ENCODE data around the gene PTPRE.

Gene PTPRE

DNA sequence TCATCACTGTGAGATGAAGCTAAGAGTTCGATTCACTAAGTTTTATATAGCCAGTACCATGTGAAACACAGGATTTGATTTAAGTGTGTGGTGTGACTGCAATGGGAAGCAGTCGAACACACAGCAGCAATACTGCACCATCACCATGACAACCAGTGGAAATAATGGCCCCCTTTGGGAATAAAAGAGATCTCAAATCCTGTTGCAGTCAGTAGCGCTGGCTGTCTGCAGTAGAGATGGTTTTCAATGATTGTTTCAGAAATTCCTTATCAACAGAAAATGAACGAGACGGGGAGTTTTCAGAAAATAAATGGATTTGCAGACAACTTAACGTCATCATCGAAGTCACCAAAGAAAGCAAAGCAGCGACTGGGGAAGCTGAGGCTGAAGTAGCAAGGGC is 91.0 kb downstream of the PTPRE start:
- Histone ChIP-seq H3K9ac (ENCODE audit: low read length) (no peak overlapping the region), H3K36me3 (ENCODE audit: control insufficient read depth, insufficient read depth, low read length) (no peaks in the 10 kb centered on the region)

DNA sequence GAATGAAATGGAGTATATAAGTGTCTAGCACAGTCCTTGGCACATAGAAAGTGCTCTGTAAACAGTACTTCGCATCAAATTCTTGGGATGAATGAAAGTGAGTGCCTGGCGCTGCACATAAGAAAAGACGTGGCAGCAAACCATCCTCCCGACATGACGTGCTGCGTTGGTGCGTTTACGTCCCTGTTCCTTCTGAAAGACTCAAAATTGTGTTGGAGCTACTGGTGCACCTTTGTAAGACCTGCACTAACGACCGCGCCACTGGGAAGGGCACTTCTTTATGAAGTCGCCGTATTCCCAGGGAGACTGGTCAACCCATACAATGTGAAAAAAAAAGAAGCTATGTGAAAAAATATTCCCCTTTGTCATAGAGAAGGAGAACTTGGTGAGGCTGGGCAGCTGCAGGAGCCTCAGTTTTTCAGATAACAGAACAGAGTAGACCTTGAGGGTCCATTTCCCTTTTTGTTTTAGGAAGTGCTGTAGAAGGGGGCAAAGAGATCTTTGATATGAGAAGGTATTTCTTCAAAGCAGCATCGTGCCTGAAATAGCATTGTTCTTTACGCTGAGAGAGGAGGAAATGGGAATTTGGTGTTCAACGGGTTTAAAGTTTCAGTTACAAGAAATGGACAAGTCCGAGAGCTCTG is 91.7 kb downstream of the PTPRE start:
- Histone ChIP-seq H3K4me1 (ENCODE audit: control insufficient read depth, insufficient read depth, low read length) (no peaks in the 10 kb centered on the region), H3K27me3 (ENCODE audit: control insufficient read depth, insufficient read depth, low read length) (no peaks in the 10 kb centered on the region), H3K9ac (ENCODE audit: low read length) (no peak overlapping the region), H3K4me3 (ENCODE audit: low read length) (no peak overlapping the region), H3K27ac (ENCODE audit: low read depth, low read length) (no peak overlapping the region), H3K36me3 (ENCODE audit: control insufficient read depth, insufficient read depth, low read length) (no peaks in the 10 kb centered on the region)

More for the DNA sequence above, 91.0 kb downstream of the PTPRE start:
- Histone ChIP-seq H3K4me3 (ENCODE audit: low read length) (no peak overlapping the region), H3K27me3 (ENCODE audit: control insufficient read depth, insufficient read depth, low read length) (no peaks in the 10 kb centered on the region), H3K27ac (ENCODE audit: low read depth, low read length) (peak overlapping the region; percentile 42), H3K4me1 (ENCODE audit: control insufficient read depth, insufficient read depth, low read length) (no peaks in the 10 kb centered on the region)

DNA sequence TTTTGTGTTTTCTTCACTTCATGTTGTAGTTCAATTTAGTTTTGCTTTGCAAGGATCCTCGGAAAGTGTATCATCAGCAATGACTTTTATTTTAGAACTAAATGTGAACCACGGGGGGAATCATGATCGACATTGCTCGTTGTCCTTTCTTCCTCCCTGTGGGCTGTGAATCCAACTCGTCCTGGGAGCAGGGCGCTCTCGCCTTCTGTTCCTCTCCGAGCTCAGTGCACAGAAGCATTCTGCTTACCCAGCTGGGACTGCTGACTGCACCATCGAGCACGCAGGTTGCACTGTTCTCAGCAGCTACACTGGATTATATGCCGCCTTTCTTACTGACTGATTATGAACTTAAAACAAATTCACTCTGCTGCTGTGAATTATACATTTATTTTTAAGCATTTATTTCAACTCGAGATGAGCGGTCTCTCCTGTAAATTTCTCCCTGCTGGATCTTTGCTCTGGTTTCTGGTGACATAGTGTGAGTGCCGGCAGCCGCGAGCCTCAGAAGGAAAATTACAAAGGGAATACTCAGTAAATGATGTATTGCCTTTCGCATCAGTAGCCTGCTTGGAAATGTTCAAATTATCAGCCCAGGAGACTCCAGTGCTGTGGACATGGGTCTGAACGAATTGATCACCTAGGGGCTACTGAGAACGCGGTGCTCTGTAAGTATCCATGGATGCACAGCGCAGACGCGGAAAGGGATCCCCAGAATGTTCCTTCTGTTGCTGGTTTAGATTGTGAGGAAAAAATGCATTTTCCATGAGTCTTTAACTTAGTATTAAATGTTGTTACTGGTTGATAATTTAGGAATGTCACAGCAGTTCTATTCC is 92.6 kb downstream of the PTPRE start:
- Histone ChIP-seq H3K4me1 (ENCODE audit: control insufficient read depth, insufficient read depth, low read length) (no peaks in the 10 kb centered on the region), H3K4me3 (ENCODE audit: low read length) (no peak overlapping the region), H3K27ac (ENCODE audit: low read depth, low read length) (no peak overlapping the region), H3K36me3 (ENCODE audit: control insufficient read depth, insufficient read depth, low read length) (no peaks in the 10 kb centered on the region), H3K9ac (ENCODE audit: low read length) (no peak overlapping the region), H3K27me3 (ENCODE audit: control insufficient read depth, insufficient read depth, low read length) (no peaks in the 10 kb centered on the region)

DNA sequence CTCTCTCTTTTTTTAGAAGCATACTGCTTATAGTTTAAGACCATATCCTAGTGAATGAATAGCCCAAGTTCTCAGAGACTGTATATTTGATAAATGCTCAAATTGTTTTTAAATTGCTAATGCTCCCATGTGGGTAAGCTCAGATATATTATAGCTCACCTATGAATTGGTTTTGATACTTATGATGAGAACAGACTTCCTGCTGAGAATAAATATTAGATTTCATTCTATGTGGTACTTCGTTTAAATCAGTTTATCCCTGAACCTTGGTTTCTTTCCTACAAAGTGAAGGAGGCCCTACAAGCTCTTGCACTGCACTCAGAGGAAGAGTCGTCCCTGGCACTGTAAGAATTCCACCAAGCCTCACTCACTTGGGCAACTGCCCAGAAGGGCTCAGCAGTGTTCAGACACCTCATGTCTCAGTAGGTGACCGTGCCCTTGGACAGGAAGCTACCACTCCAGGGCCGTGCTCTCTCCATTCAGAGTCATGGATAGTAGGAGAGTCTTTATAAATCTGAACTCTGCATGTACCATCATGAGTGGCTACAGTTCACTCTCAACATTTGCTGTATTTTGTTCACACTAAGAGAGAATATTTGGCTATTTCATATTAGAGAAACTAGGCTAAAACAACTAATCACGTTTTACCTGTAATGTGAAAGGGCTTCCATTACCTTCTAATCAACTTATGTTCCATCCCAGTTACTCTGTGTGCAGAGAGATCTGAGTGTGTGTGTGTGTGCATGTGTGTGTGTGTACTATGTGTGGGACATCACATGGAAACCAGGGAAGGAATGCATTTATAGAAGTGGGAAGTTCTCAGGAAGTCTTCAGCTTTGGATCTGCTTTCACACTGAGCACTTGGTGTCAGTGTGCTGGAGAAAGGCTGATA is 93.8 kb downstream of the PTPRE start:
- Histone ChIP-seq H3K4me1 (ENCODE audit: control insufficient read depth, insufficient read depth, low read length) (no peaks in the 10 kb centered on the region), H3K36me3 (ENCODE audit: control insufficient read depth, insufficient read depth, low read length) (no peaks in the 10 kb centered on the region), H3K9ac (ENCODE audit: low read length) (no peak overlapping the region), H3K27ac (ENCODE audit: low read depth, low read length) (no peak overlapping the region), H3K4me3 (ENCODE audit: low read length) (no peak overlapping the region), H3K27me3 (ENCODE audit: control insufficient read depth, insufficient read depth, low read length) (no peaks in the 10 kb centered on the region)

DNA sequence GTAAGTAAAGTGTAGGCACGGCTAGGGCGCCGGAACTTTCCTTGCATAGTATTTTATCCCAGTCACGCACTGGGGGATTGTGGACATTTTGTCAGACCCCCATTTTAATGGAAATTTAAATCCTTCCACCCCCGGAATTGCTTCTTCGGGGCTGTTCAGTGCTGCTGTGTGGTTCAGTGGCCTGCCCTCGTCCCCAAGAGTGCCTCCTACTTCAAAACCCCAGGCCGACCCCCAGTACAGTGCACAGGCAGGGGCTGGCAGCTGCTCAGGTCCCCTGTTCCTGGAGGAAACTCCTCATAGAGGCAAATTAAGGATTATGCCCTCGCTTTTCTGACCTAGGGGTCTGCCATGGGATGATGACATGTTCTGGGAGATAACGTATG is 94.5 kb downstream of the PTPRE start:
- no peak overlapping the region for H3K9ac ChIP-seq (ENCODE audit: low read length)
- no peak overlapping the region for H3K27ac ChIP-seq (ENCODE audit: low read depth, low read length)
- H3K27me3 ChIP-seq (ENCODE audit: control insufficient read depth, insufficient read depth, low read length), result no peaks in the 10 kb centered on the region
- H3K4me1 ChIP-seq (ENCODE audit: control insufficient read depth, insufficient read depth, low read length), result no peaks in the 10 kb centered on the region
- no peak overlapping the region for H3K4me3 ChIP-seq (ENCODE audit: low read length)
- H3K36me3 ChIP-seq (ENCODE audit: control insufficient read depth, insufficient read depth, low read length), result no peaks in the 10 kb centered on the region

DNA sequence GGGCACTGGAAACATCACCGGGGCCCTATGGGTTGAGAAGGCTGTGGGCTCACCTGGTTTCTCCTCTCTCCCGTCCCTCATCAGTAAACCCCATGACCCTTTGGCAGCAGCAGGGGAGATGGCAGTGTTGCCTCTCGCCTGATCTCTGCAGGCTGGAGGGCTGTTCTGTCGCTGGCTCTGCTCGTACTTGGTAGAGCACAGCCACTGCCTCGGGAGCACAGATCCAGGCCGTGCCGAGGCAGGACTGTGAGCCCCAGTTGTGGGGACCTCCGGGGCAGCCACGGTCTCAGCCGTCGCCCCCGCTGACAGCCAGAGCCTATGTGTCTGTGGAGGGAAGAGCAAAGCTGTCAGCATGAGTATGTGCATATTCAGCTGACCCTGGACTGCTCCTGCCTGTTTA is 94.9 kb downstream of the PTPRE start:
- no peaks in the 10 kb centered on the region for H3K4me1 ChIP-seq (ENCODE audit: control insufficient read depth, insufficient read depth, low read length)
- H3K27ac ChIP-seq (ENCODE audit: low read depth, low read length), result no peak overlapping the region
- no peaks in the 10 kb centered on the region for H3K27me3 ChIP-seq (ENCODE audit: control insufficient read depth, insufficient read depth, low read length)
- H3K9ac ChIP-seq (ENCODE audit: low read length), result no peak overlapping the region
- no peak overlapping the region for H3K4me3 ChIP-seq (ENCODE audit: low read length)
- no peaks in the 10 kb centered on the region for H3K36me3 ChIP-seq (ENCODE audit: control insufficient read depth, insufficient read depth, low read length)

DNA sequence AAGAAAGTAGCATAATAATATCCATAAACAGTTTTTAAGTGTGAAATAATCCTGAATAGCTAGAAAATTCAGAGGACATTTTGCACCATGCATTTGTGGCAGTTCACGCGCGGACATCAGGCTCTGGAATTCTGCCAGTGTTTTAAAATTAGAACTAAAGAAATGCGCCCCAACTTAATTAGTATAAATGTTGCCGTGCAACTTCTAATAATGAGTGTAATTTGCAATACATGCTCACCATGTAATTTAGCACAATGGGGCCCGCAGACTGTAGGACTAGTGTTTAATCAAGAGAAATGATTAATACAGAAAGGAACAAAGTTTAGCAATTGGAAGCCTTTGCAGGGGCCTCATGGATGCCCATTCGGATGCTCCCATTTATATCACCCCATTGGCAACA is 96.6 kb downstream of the PTPRE start:
- H3K36me3 ChIP-seq (ENCODE audit: control insufficient read depth, insufficient read depth, low read length), result no peaks in the 10 kb centered on the region
- no peaks in the 10 kb centered on the region for H3K27me3 ChIP-seq (ENCODE audit: control insufficient read depth, insufficient read depth, low read length)
- no peak overlapping the region for H3K4me3 ChIP-seq (ENCODE audit: low read length)
- no peak overlapping the region for H3K27ac ChIP-seq (ENCODE audit: low read depth, low read length)
- no peak overlapping the region for H3K9ac ChIP-seq (ENCODE audit: low read length)
- H3K4me1 ChIP-seq (ENCODE audit: control insufficient read depth, insufficient read depth, low read length), result no peaks in the 10 kb centered on the region

DNA sequence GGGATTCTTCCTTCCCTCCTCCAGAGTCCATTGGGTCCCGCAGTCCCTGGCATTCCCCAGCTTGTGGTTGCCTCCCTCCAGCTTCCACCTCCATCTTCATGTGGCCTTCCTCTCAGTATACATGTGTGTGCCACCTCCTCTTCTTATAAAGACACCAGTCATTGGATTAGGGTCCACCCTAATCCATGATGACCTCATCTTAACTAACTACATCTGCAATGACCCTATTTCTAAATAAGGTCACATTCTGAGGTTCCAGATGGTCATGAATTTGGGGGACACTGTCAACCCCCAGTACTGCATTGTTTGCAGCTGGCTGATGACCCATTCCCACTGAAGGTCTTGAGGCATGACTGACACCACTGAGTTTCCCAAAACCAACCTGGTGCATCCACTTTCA is 99.0 kb downstream of the PTPRE start:
- H3K27me3 ChIP-seq (ENCODE audit: control insufficient read depth, insufficient read depth, low read length), result no peaks in the 10 kb centered on the region
- H3K4me1 ChIP-seq (ENCODE audit: control insufficient read depth, insufficient read depth, low read length), result no peaks in the 10 kb centered on the region
- no peak overlapping the region for H3K9ac ChIP-seq (ENCODE audit: low read length)
- no peak overlapping the region for H3K4me3 ChIP-seq (ENCODE audit: low read length)
- no peaks in the 10 kb centered on the region for H3K36me3 ChIP-seq (ENCODE audit: control insufficient read depth, insufficient read depth, low read length)
- H3K27ac ChIP-seq (ENCODE audit: low read depth, low read length), result no peak overlapping the region

DNA sequence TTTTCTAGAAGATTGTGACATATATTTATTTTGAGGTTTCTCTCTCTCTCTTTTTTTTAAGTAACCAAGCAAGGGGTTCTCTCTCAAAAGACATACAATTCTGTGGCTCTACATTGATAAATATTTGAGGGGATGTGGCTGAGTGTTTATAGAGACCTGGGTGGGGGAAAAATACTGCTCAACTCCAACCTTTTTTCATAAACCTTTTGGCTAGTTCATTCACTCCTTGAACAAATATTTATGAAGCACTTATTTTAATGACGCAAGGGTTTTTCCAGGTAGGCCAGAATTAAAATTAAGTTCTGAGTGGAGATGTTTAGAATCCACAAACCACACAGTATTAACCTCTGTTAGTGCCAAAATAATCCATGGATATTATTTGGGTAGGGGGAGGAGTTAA is 100.2 kb downstream of the PTPRE start:
- no peak overlapping the region for H3K27ac ChIP-seq (ENCODE audit: low read depth, low read length)
- no peak overlapping the region for H3K4me3 ChIP-seq (ENCODE audit: low read length)
- H3K9ac ChIP-seq (ENCODE audit: low read length), result no peak overlapping the region
- no peaks in the 10 kb centered on the region for H3K36me3 ChIP-seq (ENCODE audit: control insufficient read depth, insufficient read depth, low read length)
- H3K27me3 ChIP-seq (ENCODE audit: control insufficient read depth, insufficient read depth, low read length), result no peaks in the 10 kb centered on the region
- no peaks in the 10 kb centered on the region for H3K4me1 ChIP-seq (ENCODE audit: control insufficient read depth, insufficient read depth, low read length)

DNA sequence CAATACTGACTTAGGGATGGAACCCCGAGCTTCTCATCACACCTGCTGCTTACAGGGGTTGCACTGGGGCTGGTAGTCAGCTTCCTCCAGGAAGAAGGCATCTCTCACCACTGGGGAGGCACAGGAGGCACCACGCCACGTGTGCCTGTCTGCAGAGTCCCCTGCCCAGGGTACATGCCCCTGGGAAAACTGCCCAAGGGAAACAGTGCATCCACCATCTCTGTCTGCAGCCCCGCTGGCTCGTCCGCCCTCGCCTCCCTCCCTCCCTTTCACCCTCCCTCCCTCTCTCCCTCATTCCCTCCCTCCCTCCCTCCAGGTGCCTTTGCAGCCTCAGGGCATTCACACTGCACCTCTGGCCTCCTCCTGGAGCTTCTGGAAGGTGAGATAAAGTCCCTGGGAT is 101.1 kb downstream of the PTPRE start:
- Histone ChIP-seq H3K9ac (ENCODE audit: low read length) (no peak overlapping the region), H3K4me1 (ENCODE audit: control insufficient read depth, insufficient read depth, low read length) (no peaks in the 10 kb centered on the region), H3K27me3 (ENCODE audit: control insufficient read depth, insufficient read depth, low read length) (no peaks in the 10 kb centered on the region), H3K4me3 (ENCODE audit: low read length) (no peak overlapping the region), H3K27ac (ENCODE audit: low read depth, low read length) (no peak overlapping the region), H3K36me3 (ENCODE audit: control insufficient read depth, insufficient read depth, low read length) (no peaks in the 10 kb centered on the region)

DNA sequence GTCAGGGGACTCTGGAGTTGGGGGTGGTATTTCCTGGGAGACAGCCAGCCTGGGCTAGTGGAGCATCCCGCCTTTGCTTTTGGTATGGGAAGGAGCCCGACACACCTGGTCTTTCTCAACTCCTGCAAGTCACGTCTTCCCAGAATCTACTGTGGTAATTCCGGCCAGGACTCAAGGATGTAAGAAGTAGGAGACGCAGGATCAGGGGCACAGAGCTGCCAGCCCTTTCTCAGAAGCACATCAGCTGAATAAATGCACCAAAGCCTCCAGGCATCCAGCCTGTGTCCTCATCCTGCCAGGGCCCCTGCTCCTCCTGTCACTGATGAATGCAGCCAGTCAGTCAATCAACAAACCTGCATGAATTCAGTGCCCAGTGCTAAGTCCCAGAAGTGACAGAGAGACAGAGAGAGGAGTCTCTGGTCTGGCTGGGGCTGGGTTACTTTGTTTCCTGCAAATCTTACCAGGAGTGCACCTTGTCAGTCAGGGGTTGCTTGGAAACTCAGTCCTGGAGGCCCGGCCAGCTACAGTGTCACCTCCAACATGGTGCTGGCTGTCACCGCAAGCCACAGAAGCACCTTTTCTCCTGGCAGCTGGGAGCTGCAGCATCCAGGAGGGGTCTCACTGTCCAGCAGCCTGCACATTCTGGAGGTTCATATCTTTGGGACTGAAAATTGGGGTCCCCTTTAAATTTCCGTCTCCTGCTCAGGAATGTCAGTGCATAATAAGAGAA is 101.8 kb downstream of the PTPRE start:
- no peak overlapping the region for H3K27ac ChIP-seq (ENCODE audit: low read depth, low read length)
- no peaks in the 10 kb centered on the region for H3K27me3 ChIP-seq (ENCODE audit: control insufficient read depth, insufficient read depth, low read length)
- H3K36me3 ChIP-seq (ENCODE audit: control insufficient read depth, insufficient read depth, low read length), result no peaks in the 10 kb centered on the region
- no peak overlapping the region for H3K4me3 ChIP-seq (ENCODE audit: low read length)
- H3K9ac ChIP-seq (ENCODE audit: low read length), result no peak overlapping the region
- no peaks in the 10 kb centered on the region for H3K4me1 ChIP-seq (ENCODE audit: control insufficient read depth, insufficient read depth, low read length)
